Measurements from ENCODE around the gene PSORS1C1. TPM values are rescaled to one million over a fixed set of nuclear protein-coding genes. Genes with fewer than 3 reads are reported as not detected.

Gene PSORS1C1
- total and polyA plus RNA-seq, 2 of the 4 experiments (the other 2 are of a cell fraction): 0.36 to 1.1 TPM

DNA sequence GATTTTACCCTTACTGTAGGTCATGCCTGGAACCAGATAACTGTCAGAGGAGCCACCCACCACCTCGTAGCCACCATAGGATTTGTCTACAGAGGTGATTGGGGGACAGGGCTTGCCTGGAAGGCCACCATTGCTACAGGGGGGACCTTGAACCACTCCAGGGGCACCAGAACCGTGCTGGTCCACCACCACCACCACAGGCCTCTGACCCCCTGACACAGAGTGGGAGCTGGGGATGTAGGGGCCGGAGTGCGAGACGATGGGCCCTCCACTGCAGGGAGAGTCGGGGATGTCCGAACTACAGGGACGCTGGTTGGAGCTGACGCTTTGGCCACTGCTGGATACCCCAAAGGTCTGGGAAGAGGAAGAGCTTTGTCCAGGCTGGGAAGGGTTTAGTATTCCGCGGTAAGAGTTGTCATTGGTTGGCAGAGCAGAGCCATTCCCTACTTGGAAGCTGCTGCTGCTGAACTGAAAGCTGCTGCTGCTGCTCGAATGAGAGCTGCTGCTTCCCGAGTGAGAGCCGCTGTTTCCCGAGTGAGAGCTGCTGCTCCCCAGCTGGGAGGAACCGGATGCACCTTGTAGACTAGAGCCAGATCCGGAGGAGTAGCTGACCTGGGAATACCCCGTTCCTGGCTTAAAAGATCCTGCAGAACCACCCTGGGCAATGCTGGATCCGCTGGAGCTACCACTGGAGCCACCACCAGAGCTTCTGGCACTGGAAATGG, 2.2 kb downstream of the PSORS1C1 start (continued):
- TF ChIP-seq MXI1 (IDR thresholded peaks at IDR 0.05; ENCODE audit: borderline replicate concordance, low read depth, low read length): no peak

- DNase-seq: no peak
- Histone ChIP-seq H2AFZ (replicated peaks; ENCODE audit: low read length, poor library complexity) (no peak overlapping the region), H3K56ac (ENCODE audit: extremely low read depth, insufficient read depth, low read length) (no peak overlapping the region), H2BK20ac (ENCODE audit: low read depth, low read length) (no peak overlapping the region), H2AK9ac (replicated peaks; ENCODE audit: low read depth, low read length, poor library complexity) (peak overlapping the region; percentile 35), H4K5ac (ENCODE audit: low read depth, low read length) (no peak overlapping the region), H3K18ac (ENCODE audit: low read depth, low read length) (no peak overlapping the region), H3K4ac (ENCODE audit: low read depth, low read length) (no peak overlapping the region), H4K8ac (ENCODE audit: low read depth in 2 of 2, low read length in 2 of 2) (no peak overlapping the region), H3K36me3 (ENCODE audit: control insufficient read depth, insufficient read depth, low read length) (no peaks in the 10 kb centered on the region), H3K27ac (ENCODE audit: insufficient read depth, low read length) (no peak overlapping the region), H3K79me1 (ENCODE audit: low read depth in 1 of 2, low read length in 2 of 2) (peaks cover 0 to 9% of the 10 kb centered on the region in 2 experiments; a peak in 2 of 4 replicates), H3K9ac (ENCODE audit: low read depth, low read length) (no peak overlapping the region), H3K27me3 (ENCODE audit: control insufficient read depth, insufficient read depth, low read length) (peaks cover 3% of the 10 kb centered on the region; the same call in 1 of the 2 replicates), H3K9me1 (ENCODE audit: insufficient read depth, low read length) (peaks cover 15% of the 10 kb centered on the region), H2BK5ac (ENCODE audit: low read depth, low read length, poor library complexity, severe bottlenecking) (no peak overlapping the region), H2BK15ac (ENCODE audit: low read depth, low read length) (no peak overlapping the region), H3K14ac (replicated peaks; ENCODE audit: low read depth, low read length) (no peak overlapping the region), H3K4me1 (ENCODE audit: control insufficient read depth, insufficient read depth, low read length) (peaks cover 13% of the 10 kb centered on the region), H3K4me2 (ENCODE audit: low read depth, low read length) (no peak overlapping the region), H4K20me1 (ENCODE audit: insufficient read depth, low read length) (no peaks in the 10 kb centered on the region), H4K91ac (ENCODE audit: insufficient read depth, low read depth, low read length) (no peak overlapping the region), H3K4me3 (ENCODE audit: insufficient read depth, low read depth, low read length) (no peak overlapping the region), H3K9me3 (ENCODE audit: control insufficient read depth, insufficient read depth, low read length) (no peaks in the 10 kb centered on the region), H3K23ac (ENCODE audit: low read depth, low read length) (no peak overlapping the region), H2BK120ac (ENCODE audit: low read depth, low read length) (no peak overlapping the region), H2AK5ac (ENCODE audit: low read depth, low read length) (no peak overlapping the region)
- TF ChIP-seq NFE2L2 (IDR thresholded peaks at IDR 0.05; ENCODE audit: low read depth, low read length): no peak
- no peak for TF ChIP-seq POLR2A (IDR thresholded peaks at IDR 0.05; ENCODE audit: low read depth, low read length)
- TF ChIP-seq FOS (IDR thresholded peaks at IDR 0.05; ENCODE audit: low read depth, low read length): no peak
- TF ChIP-seq, protein P1, sequence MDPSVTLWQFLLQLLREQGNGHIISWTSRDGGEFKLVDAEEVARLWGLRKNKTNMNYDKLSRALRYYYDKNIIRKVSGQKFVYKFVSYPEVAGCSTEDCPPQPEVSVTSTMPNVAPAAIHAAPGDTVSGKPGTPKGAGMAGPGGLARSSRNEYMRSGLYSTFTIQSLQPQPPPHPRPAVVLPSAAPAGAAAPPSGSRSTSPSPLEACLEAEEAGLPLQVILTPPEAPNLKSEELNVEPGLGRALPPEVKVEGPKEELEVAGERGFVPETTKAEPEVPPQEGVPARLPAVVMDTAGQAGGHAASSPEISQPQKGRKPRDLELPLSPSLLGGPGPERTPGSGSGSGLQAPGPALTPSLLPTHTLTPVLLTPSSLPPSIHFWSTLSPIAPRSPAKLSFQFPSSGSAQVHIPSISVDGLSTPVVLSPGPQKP (IDR thresholded peaks at IDR 0.05; ENCODE audit: borderline replicate concordance, low read depth, low read length): no peak
- BruUV-seq (replicated peaks): no TSS peak
- 100% methylated on average over 3 of the region's 7 CpGs; no CpG with 5 or more reads in 1 of the 2 experiments for WGBS, 2 experiments (ENCODE audit: extremely low coverage in 2 of 2, insufficient read length in 1 of 2)
- intact Hi-C loops (cut with micrococcal nuclease): no loop called here
- dilution Hi-C loops (cut with HindIII; ENCODE audit: low sequenced_read_pairs, unreplicated experiment): no loop called here
- no peak for ATAC-seq (ENCODE audit: low read depth)
- in situ Hi-C loops (cut with MboI; ENCODE audit: low sequenced_read_pairs): no loop called here
- CTCF ChIA-PET: interaction anchor here (0.6 kb wide), 1 partner anchor 27 kb away, joined by 5 read pairs; no protein-coding TSS in a partner anchor
- POLR2A ChIA-PET (ENCODE audit: unreplicated experiment): no interaction called here
Measured at GRCh38 chr6:31118178-31118577, 3.6 kb downstream of the PSORS1C1 start.
